Calu3 (cell line): ENCODE data around the gene IGF1R. TPM values are rescaled to one million over a fixed set of nuclear protein-coding genes. Genes with fewer than 3 reads are reported as not detected.
A peak's percentile ranks its signal among the peaks of the same experiment; 100 is the strongest.

Experiments
- BruUV-seq: library from RNA; stranded (reverse); fragments of 400-500 nt; replicated peaks from 2 replicates; lab custom pipeline; 2021; lab: Mats Ljungman, UMichigan
- CTCF ChIA-PET: fragments of 300-600 bp; sonication (Branson Sonifier 250); formaldehyde crosslinking; loops from one replicate; lab custom pipeline; 2022; ENCODE audit warnings: antibody characterized with exemption; lab: Charles Lee
- DNase-seq: peaks from one replicate; pipeline ENCODE4 v3.0.0; 2022
- H3K27ac Mint-ChIP-seq: one replicate; pipeline ENCODE4 v1.8.0; 2022; ENCODE audit warnings: mixed read lengths; ENCODE audit not compliant: unreplicated experiment
- H3K27me3 Mint-ChIP-seq: one replicate; pipeline ENCODE4 v1.8.0; 2022; ENCODE audit warnings: mixed read lengths; ENCODE audit not compliant: unreplicated experiment
- H3K36me3 Mint-ChIP-seq: one replicate; pipeline ENCODE4 v1.8.0; 2022; ENCODE audit warnings: mild to moderate bottlenecking, moderate library complexity, mixed read lengths; ENCODE audit not compliant: insufficient read depth, unreplicated experiment
- H3K4me1 Mint-ChIP-seq: one replicate; pipeline ENCODE4 v1.8.0; 2022; ENCODE audit warnings: mild to moderate bottlenecking, low read depth, mixed read lengths; ENCODE audit not compliant: unreplicated experiment
- H3K4me3 Mint-ChIP-seq: one replicate; pipeline ENCODE4 v1.8.0; 2022; ENCODE audit warnings: mild to moderate bottlenecking, low read depth, moderate library complexity, mixed read lengths; ENCODE audit not compliant: unreplicated experiment
- H3K9me3 Mint-ChIP-seq: one replicate; pipeline ENCODE4 v1.8.0; 2022; ENCODE audit warnings: low read depth, mixed read lengths; ENCODE audit not compliant: unreplicated experiment
- CTCF ChIP-seq: fragments of 200-600 bp; IDR thresholded peaks from one replicate; pipeline ENCODE4 v1.8.0; 2022; ENCODE audit warnings: antibody characterized with exemption; ENCODE audit not compliant: unreplicated experiment
- intact Hi-C: fragments of 100-400 bp; cut with micrococcal nuclease; formaldehyde crosslinking; loops from one replicate; pipeline ENCODE4 v1.10.0; 2022; ENCODE audit not compliant: unreplicated experiment
- total RNA-seq: library from RNA; stranded (reverse); gene quantifications from 2 replicates; pipeline ENCODE4 v1.2.3, GENCODE V29; 2022

Gene IGF1R
- total RNA-seq, 1 experiment from 2014 or later: 73.9 TPM

- Mint-ChIP-seq H3K4me1 (peaks cover 54% of the 10 kb centered on the region), H3K27me3 (no peaks in the 10 kb centered on the region), H3K9me3 (no peaks in the 10 kb centered on the region), H3K4me3 (peak overlapping the region; percentile 94), H3K36me3 (peaks cover 40% of the 10 kb centered on the region), H3K27ac (peak overlapping the region; percentile 81)
- TF ChIP-seq CTCF: no peak
- CTCF ChIA-PET: no interaction called here
- no TSS peak for BruUV-seq
- intact Hi-C loops: loop anchor here (1.0 kb wide), 1 partner anchor 28 kb away; no protein-coding TSS in a partner anchor
- peak; percentile 87 for DNase-seq
Observed at GRCh38 chr15:98853161-98853560, 204.8 kb downstream of the IGF1R start.

GRCh38 chr15:98853617-98854420 lies 205.5 kb downstream of the IGF1R start:
- Mint-ChIP-seq H3K27ac (peak overlapping the region; percentile 81), H3K9me3 (no peaks in the 10 kb centered on the region), H3K4me3 (peak overlapping the region; percentile 94), H3K27me3 (no peaks in the 10 kb centered on the region), H3K4me1 (peaks cover 61% of the 10 kb centered on the region), H3K36me3 (peaks cover 40% of the 10 kb centered on the region)
- CTCF ChIA-PET: no interaction called here
- TF ChIP-seq CTCF: no peak
- BruUV-seq: no TSS peak
- no peak for DNase-seq
- intact Hi-C loops: loop anchor here (1.0 kb wide), 1 partner anchor 27 kb away; no protein-coding TSS in a partner anchor

GRCh38 chr15:98854496-98854895 lies 206.2 kb downstream of the IGF1R start:
- no TSS peak for BruUV-seq
- no peak for DNase-seq
- Mint-ChIP-seq H3K27ac (no peak overlapping the region), H3K4me3 (no peak overlapping the region), H3K9me3 (no peaks in the 10 kb centered on the region), H3K36me3 (peaks cover 40% of the 10 kb centered on the region), H3K27me3 (no peaks in the 10 kb centered on the region), H3K4me1 (peaks cover 66% of the 10 kb centered on the region)
- TF ChIP-seq CTCF: no peak
- intact Hi-C loops: no loop called here
- CTCF ChIA-PET: no interaction called here

GRCh38 chr15:98855067-98855814 lies 206.9 kb downstream of the IGF1R start:
- intact Hi-C loops: no loop called here
- no peak overlapping the region for H3K4me3 Mint-ChIP-seq
- H3K27ac Mint-ChIP-seq: peak overlapping the region; percentile 29
- H3K4me1 Mint-ChIP-seq: peaks cover 60% of the 10 kb centered on the region
- peaks cover 40% of the 10 kb centered on the region for H3K36me3 Mint-ChIP-seq
- CTCF ChIA-PET: no interaction called here
- no peaks in the 10 kb centered on the region for H3K9me3 Mint-ChIP-seq
- TF ChIP-seq CTCF: no peak
- no peaks in the 10 kb centered on the region for H3K27me3 Mint-ChIP-seq
- no peak for DNase-seq
- BruUV-seq: no TSS peak
